Astrocyte of the spinal cord (primary cell): ENCODE results near the gene ARID4B.
"Not testable (repeated sequence)": the region's sequence is repeated elsewhere in the genome, so short reads cannot be mapped to it uniquely, and the experiment has no call there.

Experiments used
- DNase-seq: peaks from one replicate; pipeline ENCODE4 v3.0.0; 2011; ENCODE audit warnings: low read depth, low spot score
- H3K4me3 ChIP-seq: 2 replicates; pipeline ENCODE4 v1.5.1; 2011; ENCODE audit warnings: low read depth, mild to moderate bottlenecking, low read length, moderate library complexity
- CTCF ChIP-seq: IDR thresholded peaks from 2 replicates; pipeline ENCODE4 v1.5.1; 2012; ENCODE audit warnings: low read depth, mild to moderate bottlenecking, low read length, inconsistent platforms
- in situ Hi-C: cut with HindIII; loops from 2 replicates; pipeline ENCODE4 v1.10.0; 2017; ENCODE audit warnings: low sequenced_read_pairs

Gene ARID4B

GRCh38 chr1:235366286-235366685, 38.3 kb upstream of the ARID4B start:
- no peak for DNase-seq
- no peak overlapping the region for H3K4me3 ChIP-seq
- in situ Hi-C loops, result no loop called here
- TF ChIP-seq CTCF, result no peak

- in situ Hi-C loops, DNase-seq, H3K4me3 ChIP-seq: not testable (repeated sequence)
Observed at GRCh38 chr1:235364189-235364588, 36.2 kb upstream of the ARID4B start.

DNA sequence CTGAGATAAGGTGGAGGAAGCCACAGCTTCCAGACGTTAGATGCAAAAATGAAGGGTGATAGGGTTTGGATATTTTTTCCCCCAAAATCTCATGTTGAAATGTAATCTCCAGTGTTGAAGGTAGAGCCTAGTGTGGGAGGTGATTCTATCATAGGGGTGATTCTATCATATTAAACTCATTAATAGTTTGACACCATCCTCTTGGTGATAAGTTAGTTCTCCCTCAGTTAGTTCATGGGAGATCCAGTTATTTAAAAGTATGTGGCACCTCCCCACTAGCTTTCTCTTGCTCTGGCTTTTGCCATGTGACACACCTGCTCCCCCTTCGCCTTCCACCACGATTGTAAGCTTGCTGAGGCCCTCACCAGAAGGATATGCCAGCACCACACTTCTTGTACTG, 30.9 kb upstream of the ARID4B start:
- DNase-seq, result no peak
- in situ Hi-C loops, result no loop called here
- H3K4me3 ChIP-seq, result no peak overlapping the region
- no peak for TF ChIP-seq CTCF

GRCh38 chr1:235357485-235358373, 29.8 kb upstream of the ARID4B start:
- no peak overlapping the region for H3K4me3 ChIP-seq
- in situ Hi-C loops, result no loop called here
- no peak for TF ChIP-seq CTCF
- DNase-seq, result no peak

GRCh38 chr1:235351898-235352297, 23.9 kb upstream of the ARID4B start:
- no peak overlapping the region for H3K4me3 ChIP-seq
- TF ChIP-seq CTCF, result no peak
- in situ Hi-C loops, result no loop called here
- no peak for DNase-seq

DNA sequence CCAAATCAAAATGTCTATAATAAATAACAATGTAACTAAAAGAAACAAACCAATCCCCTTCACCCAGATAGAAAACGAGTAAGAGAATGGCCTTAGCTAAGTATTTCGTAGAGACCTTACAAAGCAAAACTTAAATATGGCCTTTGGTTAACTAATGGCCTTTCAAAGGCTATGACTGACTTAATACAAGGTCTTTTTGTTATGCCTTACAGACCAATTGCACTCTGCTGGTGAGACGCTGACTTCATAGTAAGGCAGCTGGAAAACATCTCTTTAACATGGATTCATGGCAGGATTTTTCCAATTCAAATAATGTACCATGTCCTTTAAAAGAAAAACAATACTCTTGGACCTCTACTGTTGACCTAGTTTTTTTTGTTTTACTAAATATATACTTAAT, 23.5 kb upstream of the ARID4B start:
- in situ Hi-C loops, result no loop called here
- no peak overlapping the region for H3K4me3 ChIP-seq
- DNase-seq, result no peak
- TF ChIP-seq CTCF, result no peak

- H3K4me3 ChIP-seq, result no peak overlapping the region
- no peak for TF ChIP-seq CTCF
- no peak for DNase-seq
- in situ Hi-C loops, result no loop called here
Observed at GRCh38 chr1:235343726-235344125, 15.7 kb upstream of the ARID4B start.
